ENCODE measurements around the gene ALDOA. TPM values are rescaled to one million over a fixed set of nuclear protein-coding genes. Genes with fewer than 3 reads are reported as not detected.
"Not testable (repeated sequence)": the region's sequence is repeated elsewhere in the genome, so short reads cannot be mapped to it uniquely, and the experiment has no call there.

The ALDOA gene
- polyA plus RNA-seq (2013, experiment 1 of 2; ENCODE audit: insufficient read length) = 2,861 TPM
- polyA plus RNA-seq (2013, experiment 2 of 2; ENCODE audit: insufficient read length) = 2,614 TPM

GRCh38 chr16:30065102-30065942 is at the start of gene ALDOA:
TSS of gene ALDOA (plus strand) at chr16:30065760. CDS start at chr16:30066898, 1,138 bp downstream.
- DNase-seq = peak; percentile 99

- DNase-seq = no peak
Observed at GRCh38 chr16:30016555-30017276, 48.8 kb upstream of the ALDOA start.

- DNase-seq = no peak
Observed at GRCh38 chr16:30017277-30017656, 48.3 kb upstream of the ALDOA start.

- not testable (repeated sequence) for DNase-seq
Observed at GRCh38 chr16:30017937-30018336, 47.6 kb upstream of the ALDOA start.

- DNase-seq = peak; percentile 59
Observed at GRCh38 chr16:30018731-30019158, 46.8 kb upstream of the ALDOA start.

GRCh38 chr16:30022887-30023286 is 42.7 kb upstream of the ALDOA start, which contains the start of gene C16orf92:
TSS of gene C16orf92 (plus strand) at chr16:30023198. CDS start at chr16:30023341, 143 bp downstream.
- DNase-seq = no peak

- DNase-seq = no peak
Observed at GRCh38 chr16:30023586-30023985, 42.0 kb upstream of the ALDOA start.

- DNase-seq = no peak
Observed at GRCh38 chr16:30024451-30024850, 41.1 kb upstream of the ALDOA start.

GRCh38 chr16:30025156-30025555 is 40.4 kb upstream of the ALDOA start:
- DNase-seq = no peak

GRCh38 chr16:30025574-30025973 is 40.0 kb upstream of the ALDOA start:
- no peak for DNase-seq

GRCh38 chr16:30026449-30026848 is 39.1 kb upstream of the ALDOA start:
- DNase-seq = no peak

- no peak for DNase-seq
Observed at GRCh38 chr16:30027588-30028437, 37.7 kb upstream of the ALDOA start.

GRCh38 chr16:30028438-30029076 is 37.0 kb upstream of the ALDOA start:
- DNase-seq = no peak

GRCh38 chr16:30030011-30030685 is 35.4 kb upstream of the ALDOA start:
- DNase-seq = no peak

GRCh38 chr16:30030841-30031413 is 34.6 kb upstream of the ALDOA start, which contains the start of gene TLCD3B:
TSS of gene TLCD3B (minus strand) at chr16:30031271. CDS start at chr16:30030527, 744 bp downstream.
- no peak for DNase-seq

- no peak for DNase-seq
Observed at GRCh38 chr16:30031477-30031918, 34.1 kb upstream of the ALDOA start.

- peak; percentile 64 for DNase-seq
Observed at GRCh38 chr16:30032083-30032819, 33.3 kb upstream of the ALDOA start.

GRCh38 chr16:30033270-30033669 is 32.3 kb upstream of the ALDOA start:
- DNase-seq = no peak

- DNase-seq = no peak
Observed at GRCh38 chr16:30040221-30040620, 25.3 kb upstream of the ALDOA start.

GRCh38 chr16:30040690-30041089 is 24.9 kb upstream of the ALDOA start:
- not testable (repeated sequence) for DNase-seq
